ENCODE data around the gene PMM2.
"Not testable (repeated sequence)": the region's sequence is repeated elsewhere in the genome, so short reads cannot be mapped to it uniquely, and the experiment has no call there.

GRCh38 chr16:8875317-8875716 lies 77.7 kb downstream of the PMM2 start:
- TF ChIP-seq, protein P1, sequence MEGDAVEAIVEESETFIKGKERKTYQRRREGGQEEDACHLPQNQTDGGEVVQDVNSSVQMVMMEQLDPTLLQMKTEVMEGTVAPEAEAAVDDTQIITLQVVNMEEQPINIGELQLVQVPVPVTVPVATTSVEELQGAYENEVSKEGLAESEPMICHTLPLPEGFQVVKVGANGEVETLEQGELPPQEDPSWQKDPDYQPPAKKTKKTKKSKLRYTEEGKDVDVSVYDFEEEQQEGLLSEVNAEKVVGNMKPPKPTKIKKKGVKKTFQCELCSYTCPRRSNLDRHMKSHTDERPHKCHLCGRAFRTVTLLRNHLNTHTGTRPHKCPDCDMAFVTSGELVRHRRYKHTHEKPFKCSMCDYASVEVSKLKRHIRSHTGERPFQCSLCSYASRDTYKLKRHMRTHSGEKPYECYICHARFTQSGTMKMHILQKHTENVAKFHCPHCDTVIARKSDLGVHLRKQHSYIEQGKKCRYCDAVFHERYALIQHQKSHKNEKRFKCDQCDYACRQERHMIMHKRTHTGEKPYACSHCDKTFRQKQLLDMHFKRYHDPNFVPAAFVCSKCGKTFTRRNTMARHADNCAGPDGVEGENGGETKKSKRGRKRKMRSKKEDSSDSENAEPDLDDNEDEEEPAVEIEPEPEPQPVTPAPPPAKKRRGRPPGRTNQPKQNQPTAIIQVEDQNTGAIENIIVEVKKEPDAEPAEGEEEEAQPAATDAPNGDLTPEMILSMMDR (IDR thresholded peaks at IDR 0.05): not testable (repeated sequence)
- TF ChIP-seq POLR2A (IDR thresholded peaks at IDR 0.05): not testable (repeated sequence)
